ENCODE results near the gene PLPP6. TPM values are rescaled to one million over a fixed set of nuclear protein-coding genes. Genes with fewer than 3 reads are reported as not detected.
A peak's percentile ranks its signal among the peaks of the same experiment; 100 is the strongest.

PLPP6 gene
- total and polyA plus RNA-seq, 2 of the 13 experiments (the other 11 are each of a cell fraction or from before 2014, with no cell fraction given), result 12.1 to 15.5 TPM

DNA sequence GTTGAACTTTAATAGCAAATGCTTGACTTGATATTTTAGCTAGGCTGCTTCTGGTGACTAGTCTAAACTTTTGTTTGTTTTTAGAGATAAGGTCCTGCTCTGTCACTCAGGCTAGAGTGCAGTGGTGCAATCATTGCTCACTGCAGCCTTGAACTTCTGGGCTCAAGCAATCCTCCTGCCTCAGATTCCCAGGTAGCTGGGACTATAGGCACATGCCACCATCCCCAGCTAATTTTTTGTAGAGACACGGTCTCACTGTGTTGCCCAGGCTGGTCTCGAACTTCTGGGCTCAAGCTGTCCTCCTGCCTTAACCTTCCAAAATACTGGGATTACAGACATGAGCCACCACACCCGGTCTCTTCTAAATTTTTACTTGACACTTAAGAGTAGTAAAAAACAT is 38.0 kb downstream of the PLPP6 start (continued):
- TF ChIP-seq KLF16 (CRISPR knock-in tag; IDR thresholded peaks at IDR 0.05) (peak in 1 of 2 experiments; percentile 46; a peak in 1 of 4 replicates), TFAP4 (IDR thresholded peaks at IDR 0.05; ENCODE audit: borderline replicate concordance, low read depth) (no peak), CBX1 (IDR thresholded peaks at IDR 0.05; ENCODE audit: low read depth) (no peak), FOXJ3 (CRISPR knock-in tag; IDR thresholded peaks at IDR 0.05; ENCODE audit: borderline replicate concordance) (peak; percentile 57; the same call in 1 of the 2 replicates), MEF2D (CRISPR knock-in tag; IDR thresholded peaks at IDR 0.05) (no peak), RXRA (CRISPR knock-in tag; IDR thresholded peaks at IDR 0.05) (peak; percentile 77; the same call in 1 of the 2 replicates), SCMH1 (CRISPR knock-in tag; IDR thresholded peaks at IDR 0.05; ENCODE audit: borderline replicate concordance) (no peak), SETDB1 (CRISPR knock-in tag; IDR thresholded peaks at IDR 0.05; ENCODE audit: borderline replicate concordance) (no peak), ZIK1 (CRISPR knock-in tag; IDR thresholded peaks at IDR 0.05; ENCODE audit: borderline replicate concordance, low read depth) (no peak), ATF4 (CRISPR knock-in tag; IDR thresholded peaks at IDR 0.05) (peak in 1 of 2 experiments; percentile 80; a peak in 2 of 4 replicates), SIX1 (CRISPR knock-in tag; IDR thresholded peaks at IDR 0.05; ENCODE audit: borderline replicate concordance) (peak; percentile 42; the same call in 1 of the 2 replicates), LCORL (IDR thresholded peaks at IDR 0.05) (no peak), LCORL (CRISPR knock-in tag; IDR thresholded peaks at IDR 0.05) (peak; percentile 70), CEBPG (CRISPR knock-in tag; IDR thresholded peaks at IDR 0.05) (peak; percentile 96), NR2C2 (CRISPR knock-in tag; IDR thresholded peaks at IDR 0.05; ENCODE audit: borderline replicate concordance) (peak; percentile 39; the same call in 1 of the 2 replicates), ZNF430 (CRISPR knock-in tag; IDR thresholded peaks at IDR 0.05) (0 out of 2 replicates have a peak, but pooled peaks have one; percentile 56), SMC3 (IDR thresholded peaks at IDR 0.05; ENCODE audit: low read length) (peak; percentile 22; the same call in 1 of the 2 replicates), MIER3 (CRISPR knock-in tag; IDR thresholded peaks at IDR 0.05; ENCODE audit: borderline replicate concordance) (peak; percentile 78; the same call in 1 of the 2 replicates), ZNF616 (CRISPR knock-in tag; IDR thresholded peaks at IDR 0.05; ENCODE audit: low read depth) (no peak), THRA (CRISPR knock-in tag; IDR thresholded peaks at IDR 0.05; ENCODE audit: borderline replicate concordance) (peak; percentile 80; the same call in 1 of the 2 replicates), YEATS2 (CRISPR knock-in tag; IDR thresholded peaks at IDR 0.05; ENCODE audit: borderline replicate concordance) (peak; percentile 26; the same call in 1 of the 2 replicates), ZNF878 (CRISPR knock-in tag; IDR thresholded peaks at IDR 0.05) (peak; percentile 64; the same call in 1 of the 2 replicates), ZNF644 (CRISPR knock-in tag; IDR thresholded peaks at IDR 0.05; ENCODE audit: low read depth) (peak; percentile 60; the same call in 1 of the 2 replicates), ZNF20 (CRISPR knock-in tag; IDR thresholded peaks at IDR 0.05) (no peak), ELF1 (CRISPR knock-in tag; IDR thresholded peaks at IDR 0.05) (0 out of 2 replicates have a peak, but pooled peaks have one; percentile 39), CEBPB (IDR thresholded peaks at IDR 0.05; ENCODE audit: borderline replicate concordance, low read depth, low read length) (peak; percentile 95)
- TF ChIP-seq, protein P1, sequence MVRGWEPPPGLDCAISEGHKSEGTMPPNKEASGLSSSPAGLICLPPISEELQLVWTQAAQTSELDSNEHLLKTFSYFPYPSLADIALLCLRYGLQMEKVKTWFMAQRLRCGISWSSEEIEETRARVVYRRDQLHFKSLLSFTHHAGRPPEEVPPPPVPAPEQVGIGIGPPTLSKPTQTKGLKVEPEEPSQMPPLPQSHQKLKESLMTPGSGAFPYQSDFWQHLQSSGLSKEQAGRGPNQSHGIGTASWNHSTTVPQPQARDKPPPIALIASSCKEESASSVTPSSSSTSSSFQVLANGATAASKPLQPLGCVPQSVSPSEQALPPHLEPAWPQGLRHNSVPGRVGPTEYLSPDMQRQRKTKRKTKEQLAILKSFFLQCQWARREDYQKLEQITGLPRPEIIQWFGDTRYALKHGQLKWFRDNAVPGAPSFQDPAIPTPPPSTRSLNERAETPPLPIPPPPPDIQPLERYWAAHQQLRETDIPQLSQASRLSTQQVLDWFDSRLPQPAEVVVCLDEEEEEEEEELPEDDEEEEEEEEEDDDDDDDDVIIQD (CRISPR knock-in tag; IDR thresholded peaks at IDR 0.05; ENCODE audit: low read depth), result peak; percentile 63; the same call in 1 of the 2 replicates

Data from HepG2 (cell line).